IPS-18c (cell line): ENCODE data around the gene FBXL22.

Experiments used
- H3K4me3 ChIP-seq: 2 replicates; pipeline ENCODE4 v1.7.0; 2013; ENCODE audit warnings: low read depth, mild to moderate bottlenecking, low read length, moderate library complexity; ENCODE audit not compliant: insufficient read depth
- H3K9me3 ChIP-seq: one replicate; pipeline ENCODE4 v1.6.1; 2013; ENCODE audit warnings: mild to moderate bottlenecking, low read length, moderate library complexity; ENCODE audit not compliant: control insufficient read depth, insufficient read depth

Gene FBXL22

DNA sequence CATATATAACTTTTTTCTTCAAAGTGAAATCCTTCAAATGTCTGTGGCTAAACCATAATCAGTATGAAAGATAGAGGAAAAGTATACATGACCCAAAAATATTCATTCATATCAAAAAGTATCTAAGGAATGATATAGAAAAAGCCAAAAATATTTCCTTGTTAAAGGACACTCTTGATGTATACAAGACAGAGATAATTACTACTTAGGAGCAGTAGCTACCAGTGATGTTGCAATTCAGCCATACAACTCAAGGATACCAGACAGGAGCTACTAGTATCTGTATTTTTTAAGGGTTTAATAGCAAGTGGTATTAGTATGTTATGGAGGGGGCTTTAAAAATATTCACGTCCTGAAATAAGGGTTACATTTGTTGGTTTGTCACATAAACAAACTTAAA is 37.0 kb downstream of the FBXL22 start:
- Histone ChIP-seq H3K4me3 (no peak overlapping the region), H3K9me3 (no peaks in the 10 kb centered on the region)

DNA sequence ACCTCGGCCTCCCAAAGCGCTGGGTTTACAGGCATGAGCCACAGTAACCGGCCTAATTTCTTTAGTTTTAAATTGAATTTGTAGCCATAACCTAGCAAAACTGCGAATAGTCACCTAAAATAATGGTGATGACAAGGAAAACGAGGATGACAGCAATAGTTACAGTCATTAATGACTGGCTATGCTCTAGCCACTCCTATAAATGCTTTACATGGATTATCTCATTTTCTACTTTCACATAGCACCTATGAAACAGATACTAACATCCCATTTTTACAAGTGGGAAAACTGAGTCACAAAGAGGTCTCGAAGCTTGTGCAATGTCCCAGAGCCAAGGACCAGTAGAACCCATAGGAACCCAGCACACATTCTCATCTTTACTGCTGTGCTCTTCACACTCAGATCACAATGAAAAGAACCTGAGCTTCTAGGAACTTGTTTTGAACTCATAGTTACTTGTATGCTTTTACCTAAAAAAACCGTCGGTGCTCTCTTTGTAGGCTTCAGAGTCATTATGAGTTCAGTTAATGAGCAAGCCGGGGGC is 39.4 kb downstream of the FBXL22 start:
- Histone ChIP-seq H3K4me3 (no peak overlapping the region), H3K9me3 (no peaks in the 10 kb centered on the region)

DNA sequence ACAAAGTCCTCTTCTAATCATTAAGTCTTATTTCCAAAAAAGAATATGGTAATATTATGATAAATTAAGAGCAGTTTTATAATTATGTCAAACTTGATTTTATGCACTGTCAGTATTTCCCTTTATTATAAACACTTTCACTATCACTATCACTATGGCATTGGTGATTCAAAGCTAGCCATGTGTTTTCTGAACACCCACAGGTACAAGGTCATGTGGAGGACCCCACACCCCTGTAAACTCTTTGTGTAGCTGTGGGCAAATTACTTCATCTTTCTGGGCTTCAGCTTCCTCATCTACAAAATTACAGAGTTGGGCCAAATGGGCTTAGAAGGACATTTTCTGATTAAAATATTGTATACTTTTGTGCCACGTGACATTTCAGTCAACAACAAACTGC is 41.7 kb downstream of the FBXL22 start:
- H3K9me3 ChIP-seq = no peaks in the 10 kb centered on the region

DNA sequence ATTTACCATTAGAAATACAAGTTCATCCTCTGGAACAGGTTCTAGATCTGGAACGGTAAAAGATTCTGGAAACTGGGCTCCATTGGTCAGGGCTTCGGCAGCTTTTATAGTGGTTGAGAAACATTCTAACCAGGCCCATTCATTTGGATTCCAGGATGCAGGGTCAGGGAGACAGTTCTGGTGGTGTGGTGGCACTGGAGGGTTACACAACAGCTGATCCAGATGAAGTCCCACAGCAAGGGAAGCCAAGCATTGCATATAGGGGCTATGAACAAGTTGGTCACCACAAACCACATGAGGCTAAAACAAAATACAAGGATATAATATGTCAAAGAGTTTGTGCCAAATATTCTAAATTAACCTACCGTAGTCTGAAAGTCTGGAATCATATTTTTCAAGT is 43.0 kb downstream of the FBXL22 start:
- H3K4me3 ChIP-seq = no peak overlapping the region
- no peaks in the 10 kb centered on the region for H3K9me3 ChIP-seq

More for the DNA sequence above, 41.7 kb downstream of the FBXL22 start:
- H3K4me3 ChIP-seq = no peak overlapping the region
